Gastrocnemius medialis (tissue), 4 donors: ENCODE measurements around the gene NLGN3.

ENCODE experiments used
- POLR2A ChIP-seq, 2 donors: fragments of 450-650 bp; IDR thresholded peaks; one replicate each; pipeline ENCODE4 v1.6.1; 2017; ENCODE audit warnings: antibody characterized with exemption in 2 of 2, mild to moderate bottlenecking in 2 of 2, moderate library complexity in 2 of 2
- TF ChIP-seq, protein P1 (sequence below), 5 experiments: fragments of 450-650 bp in 3 of 5; fragments of 200-600 bp in 2 of 5; sonication (generic) in 2 of 5; IDR thresholded peaks in 4 of 5; conservative IDR thresholded peaks in 1 of 5; 1 replicate in 4 of 5; 2 replicates in 1 of 5; pipeline ENCODE4 v1.5.1; 2016 to 2019; ENCODE audit warnings: antibody characterized with exemption in 5 of 5, mild to moderate bottlenecking in 3 of 5, moderate library complexity in 3 of 5

GRCh38 chrX:71195964-71196649 lies 51.5 kb downstream of the NLGN3 start:
- TF ChIP-seq, protein P1, sequence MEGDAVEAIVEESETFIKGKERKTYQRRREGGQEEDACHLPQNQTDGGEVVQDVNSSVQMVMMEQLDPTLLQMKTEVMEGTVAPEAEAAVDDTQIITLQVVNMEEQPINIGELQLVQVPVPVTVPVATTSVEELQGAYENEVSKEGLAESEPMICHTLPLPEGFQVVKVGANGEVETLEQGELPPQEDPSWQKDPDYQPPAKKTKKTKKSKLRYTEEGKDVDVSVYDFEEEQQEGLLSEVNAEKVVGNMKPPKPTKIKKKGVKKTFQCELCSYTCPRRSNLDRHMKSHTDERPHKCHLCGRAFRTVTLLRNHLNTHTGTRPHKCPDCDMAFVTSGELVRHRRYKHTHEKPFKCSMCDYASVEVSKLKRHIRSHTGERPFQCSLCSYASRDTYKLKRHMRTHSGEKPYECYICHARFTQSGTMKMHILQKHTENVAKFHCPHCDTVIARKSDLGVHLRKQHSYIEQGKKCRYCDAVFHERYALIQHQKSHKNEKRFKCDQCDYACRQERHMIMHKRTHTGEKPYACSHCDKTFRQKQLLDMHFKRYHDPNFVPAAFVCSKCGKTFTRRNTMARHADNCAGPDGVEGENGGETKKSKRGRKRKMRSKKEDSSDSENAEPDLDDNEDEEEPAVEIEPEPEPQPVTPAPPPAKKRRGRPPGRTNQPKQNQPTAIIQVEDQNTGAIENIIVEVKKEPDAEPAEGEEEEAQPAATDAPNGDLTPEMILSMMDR (IDR thresholded peaks at IDR 0.05 in 4 of 5, conservative IDR thresholded peaks at IDR 0.05 in 1 of 5), result no peak
- TF ChIP-seq POLR2A (IDR thresholded peaks at IDR 0.05), result no peak
